Kidney epithelial cell (primary cell): Measurements from ENCODE around the gene KIF13A. TPM values are rescaled to one million over a fixed set of nuclear protein-coding genes. Genes with fewer than 3 reads are reported as not detected.

Experiments used
- DNase-seq: peaks from one replicate; pipeline ENCODE4 v3.0.0-alpha.2; 2010; ENCODE audit warnings: low read depth
- H3K27me3 ChIP-seq: 2 replicates; pipeline ENCODE4 v1.6.0; 2011; ENCODE audit warnings: low read length; ENCODE audit not compliant: control insufficient read depth, insufficient read depth
- H3K36me3 ChIP-seq: 2 replicates; pipeline ENCODE4 v1.5.1; 2011; ENCODE audit warnings: low read length; ENCODE audit not compliant: control insufficient read depth, insufficient read depth
- H3K4me3 ChIP-seq: 2 replicates; pipeline ENCODE4 v1.5.1; 2011; ENCODE audit warnings: low read depth, mild to moderate bottlenecking, control low read depth, low read length
- total RNA-seq: library from RNA; depleted of rRNA; stranded (reverse); fragments of >200 nt; gene quantifications from 2 replicates; pipeline ENCODE4 v1.2.3, GENCODE V29; 2015
- TF ChIP-seq, protein P1 (sequence below): IDR thresholded peaks from 2 replicates; pipeline ENCODE4 v1.5.1; 2011; ENCODE audit warnings: mild to moderate bottlenecking, moderate library complexity, low read length, control low read depth, inconsistent platforms; ENCODE audit not compliant: insufficient read depth, poor library complexity, severe bottlenecking

Gene KIF13A
- total RNA-seq: 23.3 and 30.9 TPM in 2 replicates

DNA sequence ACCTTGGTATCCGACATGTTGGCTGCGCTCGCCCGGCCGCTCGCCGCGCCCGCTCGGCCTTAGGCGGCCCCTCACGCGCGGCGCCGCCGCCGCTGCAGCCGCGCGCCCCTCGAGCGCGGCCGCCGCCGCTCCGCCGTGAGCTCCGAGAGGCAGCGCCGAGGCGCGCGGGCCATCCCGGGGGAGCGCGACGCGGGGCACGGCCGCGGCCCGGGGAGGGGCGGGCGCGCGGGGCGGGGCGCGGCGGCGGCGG is at the start of gene KIF13A:
Gene KIF13A (minus strand): TSS at position 189 of the 250 bp plus-strand sequence. CDS start 172 bp downstream, at position 17.
- Histone ChIP-seq H3K4me3 (peak within 1 kb of the TSS; percentile 74), H3K36me3 (no peaks in the 10 kb centered on the region), H3K27me3 (no peaks in the 10 kb centered on the region)
- TF ChIP-seq, protein P1, sequence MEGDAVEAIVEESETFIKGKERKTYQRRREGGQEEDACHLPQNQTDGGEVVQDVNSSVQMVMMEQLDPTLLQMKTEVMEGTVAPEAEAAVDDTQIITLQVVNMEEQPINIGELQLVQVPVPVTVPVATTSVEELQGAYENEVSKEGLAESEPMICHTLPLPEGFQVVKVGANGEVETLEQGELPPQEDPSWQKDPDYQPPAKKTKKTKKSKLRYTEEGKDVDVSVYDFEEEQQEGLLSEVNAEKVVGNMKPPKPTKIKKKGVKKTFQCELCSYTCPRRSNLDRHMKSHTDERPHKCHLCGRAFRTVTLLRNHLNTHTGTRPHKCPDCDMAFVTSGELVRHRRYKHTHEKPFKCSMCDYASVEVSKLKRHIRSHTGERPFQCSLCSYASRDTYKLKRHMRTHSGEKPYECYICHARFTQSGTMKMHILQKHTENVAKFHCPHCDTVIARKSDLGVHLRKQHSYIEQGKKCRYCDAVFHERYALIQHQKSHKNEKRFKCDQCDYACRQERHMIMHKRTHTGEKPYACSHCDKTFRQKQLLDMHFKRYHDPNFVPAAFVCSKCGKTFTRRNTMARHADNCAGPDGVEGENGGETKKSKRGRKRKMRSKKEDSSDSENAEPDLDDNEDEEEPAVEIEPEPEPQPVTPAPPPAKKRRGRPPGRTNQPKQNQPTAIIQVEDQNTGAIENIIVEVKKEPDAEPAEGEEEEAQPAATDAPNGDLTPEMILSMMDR: no peak
- DNase-seq: no peak

DNA sequence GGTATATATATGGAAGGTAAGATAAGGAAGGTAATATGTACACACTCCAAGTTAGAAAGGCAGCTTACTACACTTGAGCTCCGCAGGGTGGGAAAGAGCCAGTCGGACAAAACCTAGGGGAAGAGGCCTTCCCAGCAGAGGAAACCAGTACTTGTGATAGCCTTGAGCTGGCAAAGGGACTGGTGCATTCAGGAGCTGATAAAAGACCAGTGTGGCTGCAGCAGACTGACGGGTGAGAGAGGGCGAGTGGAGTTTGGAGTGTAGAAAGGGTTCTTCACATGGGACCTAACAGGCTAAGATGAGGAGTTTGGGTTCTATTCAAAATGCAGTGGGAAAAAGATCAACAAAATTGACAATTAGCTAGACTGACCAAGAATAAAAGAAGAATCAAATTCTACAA is 49.3 kb upstream of the KIF13A start:
- TF ChIP-seq, protein P1: no peak

DNA sequence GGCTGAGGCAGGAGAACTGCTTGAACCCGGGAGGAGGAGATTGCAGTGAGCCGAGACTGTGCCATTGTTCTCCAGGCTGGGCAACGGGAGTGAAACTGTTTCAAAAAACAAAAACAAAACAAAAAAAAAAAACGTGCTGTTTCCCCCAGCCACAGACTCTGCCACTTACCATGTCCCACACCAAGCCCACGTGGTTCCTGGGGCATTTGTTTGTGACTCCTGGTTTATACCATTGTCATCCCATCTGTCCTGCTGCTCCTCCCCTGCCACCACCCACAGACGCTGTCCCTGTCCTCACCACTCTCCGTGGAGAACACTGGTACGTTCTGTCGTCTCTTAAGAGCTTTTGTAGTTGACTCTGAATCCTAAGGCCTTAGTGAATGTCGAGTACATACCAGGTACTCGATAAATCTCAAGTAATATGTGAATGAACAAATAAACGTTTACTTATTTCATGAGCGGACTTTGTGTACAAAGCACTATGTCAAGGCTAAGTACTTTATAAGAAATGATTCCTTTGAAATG is 48.0 kb upstream of the KIF13A start:
- no peak overlapping the region for H3K4me3 ChIP-seq
- H3K36me3 ChIP-seq: no peaks in the 10 kb centered on the region
- no peak for DNase-seq
- TF ChIP-seq, protein P1: no peak
- no peaks in the 10 kb centered on the region for H3K27me3 ChIP-seq

More for the DNA sequence above, 49.3 kb upstream of the KIF13A start:
- DNase-seq: no peak
- Histone ChIP-seq H3K36me3 (no peaks in the 10 kb centered on the region), H3K4me3 (no peak overlapping the region), H3K27me3 (no peaks in the 10 kb centered on the region)

DNA sequence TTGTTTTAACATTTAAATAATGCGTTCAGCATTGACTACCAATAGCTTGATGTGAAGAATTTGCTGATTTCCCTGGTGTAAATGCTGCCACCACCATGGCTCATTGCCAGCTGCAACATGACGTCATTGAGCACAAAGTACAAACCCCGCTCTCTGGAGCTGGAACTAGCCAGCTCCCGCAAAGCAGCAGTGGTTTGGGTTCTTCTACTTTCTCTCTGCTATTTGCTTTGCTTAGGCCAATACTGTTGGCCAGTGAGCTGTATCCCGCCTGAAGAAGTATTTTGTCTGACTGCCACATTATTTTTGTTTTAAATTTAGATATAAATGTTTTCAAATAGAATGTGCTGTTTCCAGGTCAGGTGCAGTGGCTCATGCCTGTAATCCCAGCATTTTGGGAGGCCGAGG is 47.4 kb upstream of the KIF13A start:
- TF ChIP-seq, protein P1: no peak
- no peak for DNase-seq
- H3K27me3 ChIP-seq: no peaks in the 10 kb centered on the region
- H3K4me3 ChIP-seq: no peak overlapping the region
- no peaks in the 10 kb centered on the region for H3K36me3 ChIP-seq

DNA sequence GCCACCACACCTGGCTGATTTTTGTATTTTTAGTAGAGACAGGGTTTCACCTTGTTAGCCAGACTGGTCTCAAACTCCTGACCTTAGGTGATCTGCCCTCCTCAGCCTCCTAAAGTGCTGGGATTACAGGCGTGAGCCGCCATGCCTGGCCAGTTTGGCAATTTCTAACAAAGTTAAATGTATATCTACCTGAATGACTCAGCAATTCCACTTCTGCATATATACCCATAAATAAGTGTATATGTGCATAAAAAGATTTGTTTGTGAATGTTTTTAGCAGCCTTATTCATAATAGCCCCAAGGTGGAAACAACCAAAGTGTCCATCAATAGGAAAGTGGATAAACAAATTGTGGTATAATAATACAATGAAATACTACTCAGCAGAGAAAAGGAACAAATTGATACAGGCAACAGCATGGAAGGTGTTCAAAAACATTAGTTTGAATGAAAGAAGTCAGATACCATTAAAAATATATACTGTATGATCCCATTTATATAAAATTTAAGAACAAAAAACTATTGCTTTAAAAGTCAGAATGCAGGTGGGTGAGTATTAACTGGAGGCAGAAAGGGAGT is 44.3 kb upstream of the KIF13A start:
- DNase-seq: no peak
- H3K27me3 ChIP-seq: no peaks in the 10 kb centered on the region
- TF ChIP-seq, protein P1: no peak
- H3K4me3 ChIP-seq: no peak overlapping the region
- H3K36me3 ChIP-seq: no peaks in the 10 kb centered on the region

DNA sequence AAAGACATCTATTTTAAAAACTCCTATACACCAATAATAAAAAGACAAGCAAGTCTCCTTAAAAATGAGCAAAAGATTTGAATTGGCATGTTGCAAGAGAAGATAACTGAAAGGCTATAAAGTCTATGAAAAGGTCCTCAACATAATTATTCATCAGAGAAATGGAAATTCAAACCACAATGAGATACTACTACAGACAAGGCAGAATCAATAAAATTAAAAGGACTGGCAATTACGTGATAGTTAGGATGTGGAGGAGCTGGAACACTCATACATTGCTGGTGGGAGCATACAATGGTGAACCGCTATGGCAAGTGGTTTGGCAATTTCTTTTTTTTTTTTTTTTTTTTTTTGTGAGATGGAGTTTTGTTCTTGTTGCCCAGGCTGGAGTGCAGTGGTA is 43.8 kb upstream of the KIF13A start:
- H3K27me3 ChIP-seq: no peaks in the 10 kb centered on the region
- DNase-seq: no peak
- no peak overlapping the region for H3K4me3 ChIP-seq
- TF ChIP-seq, protein P1: no peak
- H3K36me3 ChIP-seq: no peaks in the 10 kb centered on the region
